M059J (cell line): ENCODE measurements around the gene COL4A3. TPM values are rescaled to one million over a fixed set of nuclear protein-coding genes. Genes with fewer than 3 reads are reported as not detected.
A peak's percentile ranks its signal among the peaks of the same experiment; 100 is the strongest.

Experiments
- DNase-seq: peaks from one replicate; pipeline ENCODE4 v3.0.0-alpha.2; 2012; ENCODE audit warnings: low read depth
- total RNA-seq: library from RNA; depleted of rRNA; stranded (reverse); fragments of >200 nt; shearing (Covaris generic); gene quantifications from 2 replicates; pipeline ENCODE4 v1.2.3, GENCODE V29; 2014

The COL4A3 gene
- total RNA-seq, 1 experiment from 2014 or later = 0.47 TPM

DNA sequence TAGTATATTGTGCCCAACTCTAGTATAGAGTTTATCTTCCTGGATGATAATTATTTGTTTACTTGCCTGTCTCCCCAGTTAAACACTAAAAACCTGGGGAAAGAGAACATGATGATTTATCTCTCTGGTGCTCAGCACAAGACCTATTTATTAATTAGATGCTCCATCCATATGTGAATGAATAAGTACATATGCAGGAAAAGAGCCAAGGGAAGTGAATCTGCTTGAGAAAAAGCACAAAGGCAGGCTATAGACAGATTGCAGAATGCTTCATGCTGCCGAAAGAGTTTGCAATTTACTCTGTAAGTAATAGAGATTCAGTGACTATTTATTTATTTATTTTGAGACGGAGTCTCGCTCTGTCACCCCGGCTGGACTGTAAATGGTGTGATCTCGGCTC, 123.3 kb downstream of the COL4A3 start:
- DNase-seq = no peak

DNA sequence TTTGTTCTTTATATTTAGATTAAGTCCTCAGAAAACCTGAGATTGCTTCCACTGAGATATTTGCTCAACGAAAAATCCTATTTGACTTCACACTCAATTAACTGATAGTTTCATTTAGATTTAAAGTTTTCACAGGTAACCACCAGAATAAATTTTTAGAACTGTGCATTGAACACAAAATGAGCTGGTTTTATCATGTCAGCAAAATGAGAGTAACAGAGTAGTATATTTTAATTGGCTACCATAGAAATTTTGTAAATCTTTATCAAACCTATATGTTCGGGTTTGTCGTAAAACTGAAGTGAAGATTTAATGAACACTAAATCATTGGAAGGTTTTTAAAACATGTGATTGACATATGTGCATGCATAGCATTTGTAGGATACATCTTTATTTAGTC, 127.9 kb downstream of the COL4A3 start:
- DNase-seq = no peak

DNA sequence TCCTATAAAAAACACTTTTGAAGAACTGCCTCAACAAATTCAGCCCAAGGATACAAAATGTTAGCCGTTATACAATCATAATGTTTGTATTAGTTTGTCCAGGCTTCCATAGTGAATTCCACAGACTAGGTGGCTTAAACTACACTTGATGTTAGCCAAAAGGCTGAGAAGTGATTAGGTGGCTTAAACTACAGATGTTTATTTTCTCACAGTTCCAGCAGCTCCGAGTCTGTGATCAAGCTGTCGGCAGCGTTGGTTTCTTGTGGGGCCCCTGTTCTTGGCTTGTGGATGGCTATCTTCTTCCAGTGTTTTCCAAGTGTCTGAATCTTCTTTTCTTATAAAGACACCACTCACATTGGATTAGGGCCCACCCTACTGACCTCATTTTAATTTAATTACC, 129.1 kb downstream of the COL4A3 start:
- no peak for DNase-seq

DNA sequence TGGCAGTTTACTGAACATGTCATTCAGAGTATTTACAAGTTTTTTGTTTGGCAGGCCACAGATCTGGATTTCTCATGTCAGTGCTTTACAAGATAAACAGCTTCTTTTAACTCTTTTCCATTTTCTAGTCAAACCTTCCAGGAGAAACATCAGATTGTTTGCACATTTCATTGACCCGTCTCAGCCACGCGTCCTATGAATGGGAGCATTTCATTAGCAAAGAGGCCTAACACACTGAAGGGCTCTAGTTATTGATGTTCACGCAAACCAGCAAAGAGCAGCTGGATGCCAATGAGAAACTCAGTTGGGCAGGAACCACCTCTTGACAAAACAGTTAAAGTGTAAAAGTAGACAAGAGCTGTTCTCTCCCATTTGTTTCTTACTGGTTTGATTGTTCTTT, 131.4 kb downstream of the COL4A3 start:
- no peak for DNase-seq

DNA sequence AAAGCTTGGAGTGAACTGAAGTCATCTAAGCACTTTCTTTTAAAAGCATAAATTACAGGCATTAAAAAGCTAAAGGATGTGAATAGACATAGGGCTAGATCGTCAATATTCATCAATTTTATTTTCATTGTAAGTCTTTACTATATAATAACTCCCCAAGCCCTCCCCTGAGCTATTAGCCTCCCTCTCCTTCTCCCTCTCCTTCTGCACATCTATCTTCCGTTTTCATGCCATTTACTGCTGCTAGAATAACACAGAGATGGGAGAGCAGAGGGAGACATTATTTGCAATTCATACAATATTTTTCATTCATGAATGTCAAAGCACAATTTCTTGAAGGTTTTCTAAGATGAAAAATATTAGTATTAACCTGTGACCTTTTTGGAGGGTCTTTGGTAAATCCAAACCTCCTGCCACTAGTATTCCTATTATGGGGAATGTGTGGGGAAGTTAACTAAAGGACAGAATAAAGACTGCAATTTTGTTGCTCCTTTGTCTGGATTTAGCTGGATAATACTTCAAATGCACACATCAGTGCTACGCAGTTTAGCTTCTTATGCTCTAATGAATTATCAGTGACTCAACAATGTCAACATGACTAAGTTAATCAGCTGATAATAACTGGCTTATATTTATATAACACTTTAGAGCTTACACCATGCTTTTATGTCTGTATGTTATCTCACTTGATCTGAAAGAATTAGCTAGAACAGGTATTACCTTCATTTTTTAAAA, 132.4 kb downstream of the COL4A3 start:
- DNase-seq = no peak

DNA sequence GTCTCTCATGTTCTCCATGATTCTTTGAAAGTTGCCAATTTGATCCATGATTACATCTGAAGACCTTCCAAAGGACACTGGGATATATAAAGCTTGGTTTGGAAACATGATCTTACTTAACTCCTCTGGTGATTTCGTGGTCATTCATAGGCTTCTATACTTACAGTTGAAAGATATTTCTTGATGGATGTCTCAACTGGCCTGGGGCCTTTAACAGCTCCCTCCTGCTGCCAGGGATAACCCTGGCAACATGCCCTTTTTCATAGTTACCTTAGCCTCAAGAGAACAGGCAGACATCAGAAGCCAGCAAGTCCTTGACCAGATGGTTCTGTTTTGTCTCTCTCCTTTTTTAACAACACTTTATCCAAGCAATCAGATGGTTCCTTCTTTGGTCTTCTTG, 137.1 kb downstream of the COL4A3 start:
- DNase-seq = peak; percentile 15

DNA sequence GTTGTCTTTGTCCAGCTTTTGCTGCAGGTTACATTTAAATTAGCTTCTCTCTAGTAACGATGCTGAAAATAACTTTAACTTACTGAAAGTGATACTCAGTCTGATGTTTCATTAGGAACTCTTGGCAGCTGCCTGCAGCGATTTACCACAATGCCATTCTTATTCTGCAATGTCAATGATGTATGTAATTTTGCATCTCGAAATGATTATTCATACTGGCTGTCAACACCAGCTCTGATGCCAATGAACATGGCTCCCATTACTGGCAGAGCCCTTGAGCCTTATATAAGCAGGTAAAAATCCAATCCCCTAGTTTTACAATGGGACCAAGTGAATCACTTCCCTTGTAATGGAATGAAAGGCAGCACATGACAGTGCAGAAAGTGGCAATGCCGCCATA, 144.4 kb downstream of the COL4A3 start:
- peak; percentile 58 for DNase-seq

DNA sequence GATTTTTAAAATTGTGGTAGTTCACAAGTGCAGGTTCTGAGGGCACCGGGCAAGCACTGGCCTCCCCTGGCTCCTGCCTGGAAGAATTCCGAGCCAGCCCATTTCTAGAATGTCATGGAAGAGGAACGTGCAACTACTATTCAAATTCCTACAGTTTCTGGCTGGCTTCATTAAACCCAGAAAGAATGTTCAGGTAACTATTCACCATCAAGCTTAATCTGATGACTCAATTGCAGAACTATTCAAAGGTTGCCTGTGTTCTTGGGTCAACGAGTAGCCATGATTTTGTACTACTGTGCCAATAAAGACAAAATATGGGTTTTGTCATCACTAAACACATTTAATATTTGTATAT, 146.3 kb downstream of the COL4A3 start:
- DNase-seq = peak; percentile 73

DNA sequence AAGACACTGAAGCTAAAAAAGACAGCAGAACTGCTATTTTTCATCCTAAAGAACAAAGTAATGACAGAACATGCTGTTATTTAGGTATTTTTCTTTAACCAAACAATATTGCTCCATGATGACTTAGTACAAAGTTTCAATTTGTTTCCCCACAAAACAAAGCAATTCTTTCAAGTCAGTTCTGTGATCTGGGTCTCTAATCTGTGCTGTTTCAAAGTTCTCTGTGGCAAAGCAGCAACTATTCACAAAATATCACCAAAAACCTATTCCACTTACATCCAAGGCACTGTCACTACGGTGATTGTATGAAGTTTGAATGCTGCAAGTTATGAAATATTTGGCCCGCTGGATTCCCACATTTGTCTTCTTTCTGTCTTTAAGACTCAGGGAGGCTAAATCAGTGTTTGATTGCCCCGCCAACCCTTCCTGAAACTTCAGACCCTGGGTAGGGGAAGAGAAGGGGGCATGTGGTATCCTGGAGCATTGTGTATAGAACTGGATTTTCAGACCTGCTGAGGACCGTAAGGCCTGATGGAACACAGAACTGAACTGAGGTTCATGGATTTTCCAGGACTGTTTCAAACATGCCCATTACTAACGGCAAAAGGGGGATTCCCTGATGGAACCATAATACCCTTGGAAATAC, 147.6 kb downstream of the COL4A3 start:
- no peak for DNase-seq

DNA sequence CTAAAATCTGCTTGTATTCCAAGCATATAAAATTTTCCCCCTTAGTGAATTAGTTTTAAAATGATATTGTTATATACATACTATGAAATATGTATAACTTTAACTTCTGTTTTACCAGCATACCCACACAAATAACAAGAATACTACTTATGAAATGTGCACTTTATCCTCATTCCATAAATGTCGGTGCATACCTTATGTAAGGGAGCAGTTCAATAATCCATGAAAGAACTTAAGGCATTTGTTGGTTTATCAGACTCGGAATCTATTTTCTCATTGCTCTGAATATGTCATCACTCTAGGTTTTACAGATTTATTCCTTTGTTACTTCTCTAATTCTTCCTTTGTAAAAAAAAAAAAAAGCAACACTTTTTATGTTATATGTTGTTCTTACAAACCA, 148.2 kb downstream of the COL4A3 start:
- no peak for DNase-seq

DNA sequence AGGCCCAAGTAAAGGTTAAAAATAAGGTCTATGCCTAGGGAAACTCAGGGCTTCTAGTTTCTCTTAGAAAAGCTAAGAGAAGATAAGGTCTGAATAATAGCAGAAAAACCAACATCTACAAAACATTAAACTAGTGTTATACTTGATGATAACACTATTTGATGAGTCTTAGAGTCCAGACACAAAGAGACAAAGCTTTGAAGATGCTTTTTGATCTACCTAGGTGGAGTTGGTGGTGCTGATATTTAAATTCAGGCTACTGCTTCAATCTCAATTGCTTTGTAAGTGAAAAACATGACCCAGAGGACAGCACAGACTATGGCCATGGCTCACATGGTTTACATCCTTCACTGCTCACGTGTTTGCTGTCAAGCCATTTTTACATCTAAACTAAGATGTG, 148.9 kb downstream of the COL4A3 start:
- DNase-seq = no peak

DNA sequence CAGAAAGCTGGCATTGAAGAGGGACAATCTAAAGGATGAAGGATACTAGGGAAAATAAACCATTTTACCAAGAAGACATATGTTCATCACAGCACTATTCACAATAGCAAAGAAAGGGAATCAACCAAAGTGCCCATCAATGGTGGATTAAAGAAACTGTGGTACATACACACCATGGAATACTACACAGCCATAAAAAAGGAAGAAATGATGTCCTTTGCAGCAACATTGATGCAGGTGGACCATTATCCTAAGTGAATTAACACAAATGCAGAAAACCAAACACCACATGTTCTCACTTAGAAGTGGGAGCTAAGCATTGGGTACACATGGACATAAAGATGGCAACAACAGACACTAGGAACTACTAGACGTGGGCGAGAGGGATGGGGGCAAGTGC, 153.4 kb downstream of the COL4A3 start:
- no peak for DNase-seq

DNA sequence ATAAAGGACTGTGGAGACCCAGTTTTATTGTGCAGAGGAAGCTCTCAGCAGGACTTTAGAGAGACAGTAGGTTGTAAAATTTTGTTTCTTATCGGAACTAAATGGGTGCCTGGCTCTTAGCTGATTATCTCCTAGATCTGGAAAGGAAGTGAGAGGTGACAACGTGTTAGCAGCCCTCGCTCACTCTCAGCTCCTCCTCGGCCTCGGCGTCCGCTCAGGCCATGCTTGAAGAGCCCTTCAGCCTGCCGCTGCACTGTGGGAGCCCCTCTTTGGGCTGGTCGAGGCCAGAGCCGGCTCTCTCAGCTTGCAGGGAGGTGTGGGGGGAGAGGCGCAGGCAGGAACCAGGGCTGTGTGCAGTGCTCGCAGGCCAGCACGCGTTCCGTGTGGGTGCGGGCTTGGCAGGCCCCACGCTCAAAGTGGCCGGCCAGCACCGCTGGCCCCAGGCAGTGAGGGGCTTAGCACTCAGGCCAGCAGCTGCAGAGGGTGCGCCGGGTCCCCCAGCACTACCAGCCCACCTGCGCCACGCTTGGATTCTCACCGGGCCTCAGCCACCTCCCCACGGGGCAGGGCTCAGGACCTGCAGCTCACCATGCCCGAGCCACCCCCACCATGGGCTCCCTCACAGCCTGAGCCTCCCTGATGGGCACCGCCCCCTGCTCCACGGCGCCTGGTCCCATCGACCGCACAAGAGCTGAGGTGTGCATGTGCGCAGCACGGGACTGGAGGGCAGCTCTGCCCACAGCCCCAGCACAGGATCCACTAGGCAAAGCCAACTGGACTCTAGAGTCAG, 156.1 kb downstream of the COL4A3 start:
- DNase-seq = no peak

DNA sequence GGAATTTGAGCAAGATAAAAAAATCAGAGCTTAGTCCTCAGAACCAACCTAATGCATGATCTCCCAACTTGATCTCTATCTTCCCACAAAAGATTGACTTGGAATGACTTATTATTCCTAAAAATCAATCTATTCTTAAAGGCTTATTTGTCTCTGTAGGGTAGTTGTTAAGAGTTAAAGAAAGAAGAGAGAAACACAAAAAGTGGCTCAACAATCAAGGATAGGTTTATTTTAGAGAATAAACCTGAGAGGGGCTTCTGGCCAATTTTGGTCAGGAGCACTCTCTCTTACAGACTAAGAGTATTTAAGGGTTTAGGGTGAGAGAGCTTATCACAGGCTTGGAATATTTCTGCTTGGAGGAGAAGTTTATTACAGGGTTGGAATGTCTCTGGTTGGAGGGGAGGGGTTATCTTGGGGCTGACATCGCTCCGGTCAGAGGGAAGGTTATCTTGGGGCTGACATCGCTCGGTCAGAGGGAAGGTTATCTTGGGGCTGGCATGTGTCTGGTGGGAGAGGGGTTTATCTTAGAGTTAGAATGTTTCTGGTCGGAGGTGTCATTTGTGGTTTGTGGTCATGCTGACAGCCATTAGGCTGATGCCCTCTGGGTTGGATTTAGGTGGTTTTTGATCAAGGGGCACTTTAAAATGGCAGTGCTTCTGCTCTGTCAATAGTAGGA, 158.2 kb downstream of the COL4A3 start:
- DNase-seq = no peak

DNA sequence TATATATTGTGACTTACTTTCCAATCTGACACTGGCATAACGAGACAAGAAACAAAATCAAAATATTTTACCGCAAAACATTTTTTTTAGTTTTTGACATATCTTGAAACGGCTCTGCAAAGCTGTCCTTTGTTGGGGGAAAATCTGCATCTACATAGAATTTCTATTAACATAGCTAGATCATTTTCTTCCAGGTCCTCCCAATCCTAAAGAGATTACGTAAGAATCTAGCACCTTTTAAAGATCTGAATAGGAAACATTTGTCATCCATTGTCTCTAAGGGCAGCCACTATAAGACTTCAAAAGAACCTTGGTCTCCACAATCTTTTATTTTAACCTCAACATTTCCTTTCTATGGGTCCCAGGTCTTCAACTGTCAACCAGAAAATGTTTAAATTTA, 159.4 kb downstream of the COL4A3 start:
- no peak for DNase-seq

DNA sequence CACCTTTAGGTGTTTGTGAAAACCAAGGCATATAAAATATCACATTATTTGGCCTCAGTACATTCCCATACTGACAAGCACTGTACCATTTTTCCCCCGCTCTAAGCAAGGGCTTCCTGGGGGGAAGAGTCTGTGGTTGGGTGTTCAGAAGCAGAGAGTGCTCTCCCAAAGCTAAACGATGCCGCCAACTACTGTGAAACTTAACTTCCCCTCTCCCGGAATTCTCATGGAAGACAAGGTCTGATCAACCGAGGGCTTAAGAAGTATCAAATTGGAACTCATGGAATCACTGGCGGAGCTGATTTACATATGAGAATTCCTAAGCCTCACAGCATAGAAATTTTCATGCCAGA, 160.2 kb downstream of the COL4A3 start:
- no peak for DNase-seq

DNA sequence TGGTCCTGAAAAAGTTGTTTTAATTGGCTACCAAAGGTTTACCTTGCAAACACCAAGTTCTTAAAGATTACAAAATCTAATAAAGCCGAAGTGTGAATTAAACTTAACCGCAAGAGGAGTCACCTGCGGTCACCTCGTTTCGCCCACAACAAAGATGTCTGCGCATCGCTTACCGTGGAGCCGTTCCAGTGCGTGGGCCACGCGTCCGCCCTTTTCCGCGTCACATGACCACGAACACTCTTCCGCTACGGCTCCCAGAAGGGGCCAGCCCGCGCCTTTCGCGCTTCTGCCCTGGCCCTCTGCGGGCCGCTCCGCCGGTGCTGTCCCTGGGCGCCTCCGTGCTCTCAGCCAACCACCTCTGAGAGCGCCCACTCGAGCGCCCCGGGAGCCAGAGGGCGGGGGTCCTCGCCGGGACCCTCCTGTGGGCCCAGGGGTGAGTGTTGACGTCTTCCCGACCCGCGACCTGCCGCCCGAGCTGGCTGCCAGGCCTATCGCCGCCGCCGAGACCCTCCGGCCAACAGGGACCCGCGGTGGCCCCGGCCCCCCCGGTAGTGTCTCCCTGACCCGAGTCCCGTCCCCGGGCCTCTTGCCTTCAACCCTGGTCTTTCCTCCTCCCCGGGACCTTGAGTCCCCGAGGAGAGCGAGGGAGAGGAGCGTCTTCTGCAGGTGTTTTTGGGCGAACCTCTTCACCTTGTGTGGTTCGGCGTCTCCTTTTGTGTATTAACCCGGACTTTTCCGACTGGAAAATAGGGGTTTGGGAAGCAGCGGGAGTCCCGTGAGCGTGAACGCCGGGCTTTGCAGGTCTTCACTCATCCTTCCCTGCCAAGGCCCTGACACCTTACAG, 160.8 kb downstream of the COL4A3 start, which contains the start of gene MFF:
Gene MFF (plus strand): TSS at position 257 of the 844 bp plus-strand sequence. CDS start 5,415 bp downstream, outside the sequence.
- DNase-seq = peak; percentile 88

DNA sequence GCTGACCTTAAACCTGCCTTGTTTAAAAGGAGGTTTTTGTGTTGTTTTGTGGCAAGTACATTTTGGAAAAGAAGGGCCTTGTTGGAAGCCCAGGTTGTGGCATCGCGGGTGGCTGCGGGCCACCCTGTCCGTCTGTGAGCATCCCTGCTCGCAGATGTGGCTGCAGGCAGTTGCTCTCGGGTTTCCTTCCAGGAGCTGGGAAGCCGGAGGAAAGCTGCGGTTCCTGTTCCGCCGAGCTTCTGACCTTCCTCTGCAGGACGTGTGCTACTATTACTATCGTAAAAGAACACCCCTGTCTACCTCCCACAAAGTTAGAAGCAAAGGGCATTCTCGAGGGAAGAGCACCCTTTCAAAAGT, 161.4 kb downstream of the COL4A3 start:
- DNase-seq = peak; percentile 60

DNA sequence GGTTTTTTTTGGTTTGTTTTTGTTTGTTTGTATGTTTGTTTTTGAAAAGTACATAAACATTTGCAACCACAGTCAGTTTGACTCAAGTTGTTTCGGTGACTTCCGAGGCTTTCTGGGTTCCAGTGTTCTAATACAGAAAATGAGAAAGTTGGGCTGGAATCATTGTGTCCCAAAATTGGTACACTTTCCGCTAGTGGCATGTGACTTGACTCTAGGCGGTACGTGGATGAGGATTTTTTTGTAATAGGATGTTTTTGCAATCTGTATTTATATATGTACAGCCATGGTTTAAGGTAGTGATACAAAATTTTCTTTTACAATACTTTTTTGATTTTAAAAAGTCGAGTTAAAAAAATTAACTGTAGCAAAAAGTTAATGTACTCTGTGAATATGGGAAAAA, 162.4 kb downstream of the COL4A3 start:
- no peak for DNase-seq

DNA sequence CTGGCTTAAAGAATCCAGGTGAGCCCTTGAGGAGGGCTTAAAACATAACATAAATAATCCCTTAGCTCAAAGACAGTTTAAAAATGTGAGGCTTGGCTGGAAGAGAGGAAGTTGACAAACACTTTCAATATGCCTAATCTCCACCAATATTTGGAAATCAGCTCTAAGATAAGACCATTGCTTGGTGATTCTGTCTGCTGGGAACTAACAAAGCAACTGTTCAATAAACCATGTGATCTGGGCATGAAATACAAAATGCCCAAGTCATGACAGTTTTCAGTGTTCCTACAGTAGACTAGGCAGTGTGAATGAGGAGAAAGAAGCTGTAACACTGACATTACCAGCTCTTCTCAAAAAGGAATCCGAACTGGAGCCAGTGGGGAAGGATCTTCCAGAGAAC, 171.3 kb downstream of the COL4A3 start:
- DNase-seq = no peak

DNA sequence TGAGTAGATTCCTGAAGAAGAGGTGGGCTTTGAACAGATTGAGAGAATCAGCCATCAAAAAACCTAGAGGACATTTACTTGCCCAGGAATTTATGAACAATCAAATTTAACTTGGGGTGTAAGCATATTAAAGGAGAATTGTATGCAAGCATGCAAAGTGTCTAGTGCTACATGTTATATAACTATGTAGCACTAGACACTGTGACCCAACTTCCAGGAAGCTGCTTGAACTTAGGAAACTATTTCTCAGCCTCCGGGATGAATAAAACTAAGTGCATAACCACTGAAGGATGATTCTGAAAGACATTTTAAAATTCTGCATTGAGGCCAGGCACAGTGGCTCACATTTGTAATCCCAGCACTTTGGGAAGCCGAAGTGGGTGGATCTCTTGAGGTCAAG, 173.0 kb downstream of the COL4A3 start:
- DNase-seq = no peak
